GM18870 (cell line): Measurements from ENCODE around the gene TLE3.

Experiments used
- ATAC-seq: cut with Tn5 transposase; IDR thresholded peaks from one replicate; pipeline ENCODE4 v1.9.1; 2021; ENCODE audit warnings: moderate library complexity; ENCODE audit not compliant: unreplicated experiment

TLE3 gene

DNA sequence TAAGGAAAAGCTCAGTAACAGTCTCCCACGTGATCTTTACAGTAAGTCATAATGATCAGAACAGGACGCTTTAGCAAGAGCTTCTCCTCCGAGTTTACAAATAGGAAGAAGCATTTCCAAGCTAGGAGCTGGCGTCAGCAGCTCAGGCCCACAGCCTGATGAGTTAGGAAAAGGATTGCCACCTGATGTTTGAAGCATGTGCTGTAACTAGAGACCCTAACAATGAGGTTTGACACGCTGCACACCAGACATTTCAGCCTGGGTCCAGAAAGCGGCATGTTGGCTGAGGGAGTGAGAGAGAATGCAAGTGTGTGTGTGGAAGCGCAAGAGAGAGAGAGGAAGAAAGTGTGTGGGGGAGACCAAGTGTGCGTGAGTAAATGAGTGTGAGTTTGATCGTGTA, 47.3 kb downstream of the TLE3 start:
- no peak for ATAC-seq

DNA sequence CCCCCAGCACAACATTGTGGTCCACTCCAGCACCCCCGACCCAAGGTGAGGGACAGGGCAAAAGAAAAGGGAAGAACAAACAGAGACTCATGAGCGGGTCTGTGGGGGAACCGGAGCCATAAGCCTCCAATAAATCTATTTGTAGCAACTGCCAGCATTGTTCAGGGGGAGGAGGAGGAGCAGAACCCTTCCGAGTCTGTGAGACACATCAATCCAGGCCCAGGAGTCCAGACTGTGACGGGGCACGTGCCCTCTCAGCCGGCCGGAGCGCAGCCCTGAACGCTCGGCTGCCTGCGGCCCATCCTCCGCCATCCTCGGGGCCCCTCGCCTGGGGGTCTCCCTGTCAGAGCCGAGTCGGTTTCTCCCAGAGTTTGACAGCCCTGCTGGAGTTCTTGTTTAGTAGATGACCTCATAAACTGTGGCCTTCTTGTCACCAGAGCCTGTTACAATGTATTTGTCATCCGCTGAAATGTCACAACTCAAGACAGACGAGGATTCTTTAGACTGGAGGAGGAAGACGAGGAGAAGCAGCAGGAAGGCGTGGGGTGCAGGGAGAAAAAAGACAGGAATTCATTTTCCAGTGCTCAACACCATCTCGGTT, 47.9 kb downstream of the TLE3 start:
- ATAC-seq: no peak

DNA sequence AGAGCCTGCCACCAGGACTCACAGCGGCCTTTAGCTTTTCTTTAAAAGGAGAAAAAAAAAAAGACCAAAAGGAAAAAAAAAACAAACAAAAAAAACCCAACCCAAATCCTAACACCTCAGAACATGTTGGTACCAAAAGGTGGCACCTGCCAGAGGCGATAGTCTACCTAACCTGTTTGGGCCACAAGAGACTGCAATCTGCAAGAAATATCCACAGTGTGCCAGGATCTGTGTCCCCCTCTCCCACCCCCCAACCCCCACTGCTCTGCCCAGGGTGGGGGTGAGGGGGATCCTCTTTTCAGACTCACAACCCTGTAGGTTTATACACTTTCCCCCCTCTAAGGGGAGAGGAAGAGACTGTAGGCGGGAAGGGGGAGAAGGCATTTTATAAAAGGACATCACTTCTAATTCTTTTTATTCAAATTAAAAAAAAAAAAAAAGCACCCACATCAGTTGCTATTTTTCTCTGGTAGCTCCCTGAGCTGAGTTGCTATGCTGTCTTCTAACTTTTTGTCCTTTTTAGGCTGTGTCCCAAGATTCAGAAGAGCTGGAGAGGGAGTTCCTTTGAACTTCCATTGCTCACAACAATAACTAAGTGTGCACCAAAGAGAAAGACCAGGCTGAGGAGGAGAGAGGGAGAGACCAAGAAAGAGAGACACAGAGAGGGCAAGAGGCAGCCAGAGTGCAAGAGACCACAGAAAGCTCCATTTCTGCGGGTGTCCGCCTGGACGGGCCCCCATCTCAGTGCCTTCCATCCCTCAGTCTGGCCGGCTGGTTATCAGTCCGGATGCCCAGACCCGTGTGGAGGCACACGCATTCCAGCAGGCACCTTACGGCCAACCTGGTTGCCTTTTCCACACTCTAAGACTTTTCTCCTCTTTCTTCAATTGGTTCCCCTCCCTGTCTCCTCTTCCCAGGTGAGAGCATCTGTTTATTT, 48.9 kb downstream of the TLE3 start:
- no peak for ATAC-seq

DNA sequence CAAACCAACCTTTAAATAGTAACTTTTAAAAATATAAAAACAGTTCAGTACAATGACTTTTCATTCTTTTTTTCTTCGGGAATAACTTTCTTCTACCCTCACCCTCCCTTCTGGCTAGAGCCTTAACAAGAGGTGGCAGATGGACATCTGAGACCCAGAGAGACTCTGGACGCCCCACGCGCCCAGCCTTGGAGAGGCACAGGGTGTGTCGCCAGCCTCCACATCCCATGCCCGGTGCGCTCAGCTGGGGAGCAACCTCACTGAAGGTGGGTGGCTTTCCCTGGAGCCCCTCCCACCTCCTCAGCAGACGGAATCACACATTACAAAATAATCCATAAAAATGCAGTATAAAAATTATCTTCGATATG, 49.5 kb downstream of the TLE3 start:
- ATAC-seq: no peak

DNA sequence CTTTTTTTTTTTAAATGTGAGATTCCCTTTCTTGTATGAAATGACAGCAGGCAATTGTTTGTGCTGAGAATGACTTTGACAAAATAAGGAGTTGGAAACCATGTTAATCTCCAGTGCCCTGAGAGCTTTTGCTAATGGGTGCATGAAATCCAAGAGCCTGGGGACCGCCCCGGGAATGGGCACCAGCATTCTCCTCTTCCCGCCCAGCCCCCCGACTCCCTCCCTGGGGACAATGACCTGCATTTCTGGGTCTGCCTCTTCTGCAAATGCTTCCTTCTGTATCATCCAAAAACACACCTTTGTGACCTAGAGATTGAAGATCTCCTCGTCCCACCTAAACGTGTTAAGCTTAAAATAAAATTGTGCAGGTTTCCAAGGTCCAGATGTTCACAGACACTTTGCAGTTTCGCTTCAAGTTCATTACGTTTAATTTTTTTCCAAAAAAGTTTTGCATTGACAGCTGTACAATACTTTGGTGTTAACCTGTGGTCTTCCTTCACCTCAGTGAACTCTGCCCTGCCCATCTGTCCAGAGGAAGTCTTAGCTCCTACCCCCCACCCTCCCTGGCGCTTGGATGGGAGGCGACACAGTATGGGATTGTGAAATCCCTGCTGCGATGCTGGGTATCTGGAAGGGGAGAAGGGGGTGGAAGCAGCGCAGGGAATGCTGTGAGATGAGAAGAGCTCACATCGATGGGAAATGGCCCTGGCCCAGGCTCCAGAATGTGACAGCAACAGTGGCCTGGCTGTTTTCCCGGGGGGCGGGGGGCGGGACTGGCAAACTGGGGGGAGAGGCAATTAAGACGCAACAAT, 50.1 kb downstream of the TLE3 start:
- no peak for ATAC-seq

DNA sequence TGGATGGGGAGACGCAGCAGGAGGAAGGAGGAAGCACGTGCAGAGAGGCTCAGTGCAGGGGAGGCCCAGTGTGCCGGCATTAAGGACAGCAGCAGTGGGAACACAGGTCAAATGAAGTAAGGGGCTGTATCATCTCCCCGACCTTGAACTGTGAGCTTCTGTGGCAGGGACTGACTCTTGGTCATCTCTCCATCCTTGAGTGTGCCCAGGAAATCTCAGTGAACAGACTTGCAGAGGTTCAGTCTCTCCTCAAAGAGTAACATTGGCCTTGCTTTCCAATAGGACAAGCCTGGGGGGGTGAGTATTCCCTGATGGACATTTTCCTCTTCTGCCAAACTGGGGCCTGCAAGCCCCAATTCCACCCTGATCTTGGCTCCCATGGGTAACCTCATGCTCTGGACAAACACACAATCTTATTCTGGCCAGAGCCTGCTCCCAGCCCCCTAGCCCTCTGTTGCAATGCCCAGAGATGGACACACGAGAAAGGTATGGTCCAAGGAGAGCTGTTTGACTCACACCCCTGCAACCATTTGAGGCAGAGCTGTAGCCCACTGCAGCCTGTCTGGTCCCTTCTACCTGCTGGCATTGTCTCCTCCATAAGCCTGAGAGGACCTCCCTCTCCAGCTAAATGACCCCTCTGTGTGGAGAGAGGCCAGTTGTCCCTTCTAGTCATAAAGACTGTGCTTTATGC, 50.9 kb downstream of the TLE3 start:
- no peak for ATAC-seq

DNA sequence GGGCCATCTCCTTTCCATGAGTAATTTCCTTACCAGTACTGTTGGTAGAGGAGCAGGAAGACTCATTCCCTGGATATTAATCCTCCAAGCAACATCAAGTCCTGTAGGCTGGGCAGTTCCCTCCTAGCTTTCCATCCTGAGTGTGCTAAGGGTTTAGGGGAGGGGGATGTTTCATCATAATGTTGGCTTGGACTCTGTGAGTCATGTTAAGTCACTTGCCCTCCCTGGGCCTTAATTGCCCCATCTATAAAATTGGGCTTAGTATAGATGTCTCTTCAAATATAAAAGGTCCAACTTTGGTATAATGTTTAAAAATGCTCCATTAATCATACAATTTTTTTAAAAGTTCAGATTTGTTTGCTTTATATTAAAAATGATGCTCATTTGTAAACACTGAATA, 52.7 kb downstream of the TLE3 start:
- no peak for ATAC-seq

DNA sequence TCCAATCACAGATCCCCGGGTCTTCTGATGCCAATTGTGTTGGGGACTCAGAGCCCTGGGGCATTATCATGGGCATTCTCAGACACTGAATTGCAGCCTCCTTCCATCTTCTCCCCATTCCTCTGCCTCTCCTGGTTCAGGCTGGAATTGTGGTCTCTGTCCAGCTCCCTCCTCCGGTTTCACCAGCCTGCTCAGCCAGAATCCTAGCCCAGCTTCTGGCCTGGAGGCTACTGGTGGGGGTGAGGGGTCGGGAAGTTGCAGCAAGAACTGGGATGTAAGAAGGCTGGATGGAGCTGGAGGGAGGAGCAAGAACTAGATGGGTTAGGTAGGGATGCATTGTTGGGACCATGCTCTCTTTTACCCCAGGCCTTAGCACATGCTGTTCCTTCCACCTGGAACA, 53.5 kb downstream of the TLE3 start:
- ATAC-seq: no peak

DNA sequence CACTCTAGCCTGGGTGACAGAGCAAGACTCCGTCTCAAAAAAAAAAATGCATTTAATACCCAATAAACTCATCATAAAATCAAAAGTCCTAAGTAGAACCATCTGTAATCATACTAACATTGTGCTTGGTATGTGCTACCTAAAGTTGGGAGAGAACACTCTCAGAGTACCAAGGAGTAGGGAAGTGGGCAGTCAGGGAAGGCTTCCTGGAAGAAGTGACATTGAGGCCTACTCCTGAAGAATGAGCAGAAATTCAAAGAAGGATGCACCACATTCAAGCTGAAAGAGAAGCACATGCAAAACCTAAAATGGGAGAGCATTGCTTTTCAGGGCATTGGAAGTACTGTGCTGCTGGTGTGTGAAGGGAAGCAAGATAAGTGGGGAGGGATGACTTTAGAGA, 54.1 kb downstream of the TLE3 start:
- ATAC-seq: no peak

DNA sequence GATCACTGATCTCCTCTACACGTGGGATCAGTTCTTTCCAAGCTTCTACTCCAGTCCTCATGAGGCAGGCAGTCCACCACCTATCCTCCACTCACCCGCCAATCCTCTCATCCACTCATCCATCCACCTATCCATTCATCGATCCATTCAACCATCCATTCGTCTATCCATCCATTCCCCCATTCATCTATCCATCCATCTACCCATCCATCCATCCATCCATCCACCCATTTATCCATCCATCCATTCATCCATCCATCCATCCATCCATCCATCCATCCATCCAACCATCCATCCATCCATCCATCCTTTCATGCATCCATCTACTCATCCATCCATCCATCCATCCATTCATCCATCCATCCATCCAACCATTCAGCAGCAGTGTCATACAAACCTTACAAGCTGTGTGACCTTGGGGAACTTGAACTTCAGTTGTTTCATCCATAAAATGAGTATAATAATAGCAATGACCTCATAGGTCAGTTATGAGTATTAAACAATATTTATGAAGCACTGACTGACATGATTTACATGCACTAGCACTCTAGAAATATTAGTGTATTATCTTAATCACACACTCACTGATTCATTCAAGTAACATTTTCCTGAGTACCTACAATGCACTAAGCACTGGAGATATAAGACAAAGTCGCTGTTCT, 55.0 kb downstream of the TLE3 start:
- ATAC-seq: no peak

DNA sequence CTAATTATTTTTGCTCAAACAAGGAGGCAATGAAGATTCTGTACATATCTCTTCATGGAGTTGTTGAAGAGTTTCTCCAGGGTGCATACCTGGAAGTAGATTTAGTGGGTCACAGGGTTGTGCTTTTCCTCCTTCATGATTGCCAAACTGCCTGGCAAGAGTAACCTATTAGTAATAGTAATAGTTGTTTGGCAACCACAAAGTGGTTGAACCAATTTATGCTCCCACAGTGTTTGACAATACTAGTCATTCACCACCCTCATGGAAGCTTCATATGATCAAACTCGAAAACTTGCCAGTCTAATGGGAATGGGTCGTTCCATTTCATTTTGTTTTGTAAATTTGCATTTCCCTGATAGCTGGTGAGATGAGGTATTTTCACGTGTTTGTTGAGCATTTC, 57.8 kb downstream of the TLE3 start:
- ATAC-seq: no peak

DNA sequence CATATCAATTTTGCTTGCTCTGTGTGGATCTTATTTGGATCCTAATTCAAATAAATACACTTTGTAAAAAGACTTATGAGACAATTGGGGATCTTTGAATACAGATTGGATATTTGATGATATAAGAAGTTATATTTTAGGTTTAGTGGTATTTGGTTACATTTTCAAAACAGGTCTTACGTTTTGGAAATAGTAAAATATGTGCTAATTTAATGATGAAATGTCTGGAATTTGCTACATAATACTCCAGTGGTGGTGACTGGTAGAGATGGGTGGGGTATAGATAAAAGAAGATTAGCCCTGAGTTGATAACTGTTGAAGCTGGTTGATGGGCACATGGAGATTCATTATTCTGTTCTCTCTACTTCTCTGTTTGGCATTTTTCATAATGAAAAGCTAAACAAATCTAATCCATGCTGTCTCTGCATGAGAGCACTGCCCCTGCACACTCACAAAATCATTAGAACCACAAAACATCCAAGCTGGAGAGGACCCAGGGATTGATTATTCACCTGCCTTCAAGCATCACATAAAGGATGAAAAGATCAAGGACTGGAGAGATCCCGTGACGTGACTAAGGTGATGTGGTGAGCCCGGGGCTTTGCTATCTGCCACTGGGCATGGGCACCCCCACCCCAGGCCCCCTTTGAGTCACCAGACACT, 58.9 kb downstream of the TLE3 start:
- no peak for ATAC-seq

DNA sequence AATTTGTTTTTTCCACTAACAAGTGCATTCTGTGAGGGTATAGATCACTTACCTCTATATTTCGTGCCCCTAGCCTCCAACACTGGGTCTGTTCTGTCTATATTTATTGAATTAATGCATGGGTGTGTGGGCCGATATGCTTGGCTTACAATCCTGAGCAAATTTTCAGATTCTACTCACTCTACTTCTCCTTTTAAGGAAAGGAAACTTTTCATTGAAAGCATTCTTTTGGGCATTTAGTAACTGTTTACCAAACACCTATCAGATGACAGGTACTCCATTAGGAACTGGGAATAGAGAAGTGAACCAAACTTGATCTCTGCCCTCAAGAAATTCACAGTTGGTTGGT, 60.5 kb downstream of the TLE3 start:
- no peak for ATAC-seq

DNA sequence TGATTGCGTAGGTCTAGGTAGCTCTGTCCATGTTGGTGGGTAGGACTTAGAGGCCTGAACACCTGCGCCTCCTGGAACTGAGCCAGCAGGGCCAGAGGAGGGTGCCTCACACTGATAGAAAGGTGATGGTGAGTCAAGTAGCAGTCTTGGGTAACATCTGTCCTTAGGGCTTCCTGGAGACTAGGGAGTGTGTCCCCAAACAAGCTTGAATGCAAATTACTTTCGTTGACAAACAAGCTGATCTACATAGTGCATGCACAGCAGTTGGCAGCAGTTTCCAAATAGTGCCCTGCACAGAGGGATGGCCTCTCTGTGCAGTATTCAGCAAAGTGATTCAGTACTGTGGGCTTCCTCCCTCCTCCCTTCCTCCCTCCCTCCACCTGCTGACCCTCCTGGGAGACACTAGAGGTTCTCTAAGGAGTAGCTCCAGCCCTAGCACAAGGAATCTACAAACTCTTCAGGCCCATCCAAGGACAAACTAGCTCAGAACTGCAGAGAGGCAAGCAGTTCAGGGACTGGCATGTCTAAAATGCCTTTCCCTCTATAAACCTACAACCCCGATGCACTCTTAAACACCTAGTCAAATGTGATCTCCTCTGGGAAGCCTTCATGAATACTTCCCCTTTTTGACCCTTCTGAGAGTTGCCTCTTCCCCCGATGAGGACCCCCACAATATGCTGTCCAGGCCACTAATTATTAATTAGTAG, 61.0 kb downstream of the TLE3 start:
- ATAC-seq: peak; percentile 76

DNA sequence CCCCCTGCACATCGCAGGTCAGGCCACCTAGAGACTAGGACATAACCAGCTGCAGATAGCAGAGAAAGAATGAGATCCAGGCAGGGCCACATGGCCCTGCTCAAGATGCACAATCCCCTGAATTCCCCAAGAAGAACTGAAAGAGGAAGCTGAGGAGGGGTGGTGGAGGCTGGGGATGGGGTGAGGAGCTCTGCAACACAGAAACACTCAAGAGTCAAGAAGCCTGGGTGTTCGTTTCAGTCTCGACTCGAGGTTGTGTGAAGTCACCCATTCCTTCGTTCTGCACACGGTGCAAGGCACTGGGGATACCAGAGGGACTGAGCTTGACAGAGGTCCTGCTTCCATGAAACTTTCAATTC, 62.0 kb downstream of the TLE3 start:
- peak; percentile 41 for ATAC-seq

DNA sequence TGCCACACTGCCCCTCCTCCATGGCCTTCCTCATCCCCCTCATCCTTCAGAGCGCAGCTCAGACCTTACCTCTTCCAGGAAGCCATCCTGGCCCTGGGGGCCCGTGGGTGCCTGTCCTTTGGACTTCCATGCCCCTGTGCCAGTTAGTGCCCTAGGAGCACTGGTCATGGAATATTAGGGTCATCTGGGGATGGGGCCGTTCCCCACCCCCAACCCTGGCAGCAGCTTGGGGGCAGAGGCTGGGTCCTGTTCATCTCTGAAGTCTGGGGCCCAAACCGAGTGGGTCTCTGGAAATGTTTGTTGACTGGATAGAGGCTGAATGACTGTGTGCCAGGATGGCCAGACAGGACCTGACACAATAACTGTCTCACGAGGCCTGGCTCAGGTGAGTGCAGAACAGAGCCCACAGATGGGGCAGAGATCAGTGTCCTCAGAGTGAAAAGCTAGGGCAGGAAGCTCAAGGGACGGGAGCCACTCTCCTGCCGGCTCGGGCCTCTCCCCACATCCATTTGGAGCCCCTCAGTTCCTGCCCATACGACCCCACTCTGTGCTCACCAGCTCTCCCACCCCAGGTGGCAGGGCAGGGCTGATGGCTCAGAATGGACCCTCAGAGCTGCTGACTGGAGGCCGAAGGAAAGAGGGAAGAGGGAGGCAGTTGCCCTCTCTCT, 62.5 kb downstream of the TLE3 start:
- ATAC-seq: no peak

DNA sequence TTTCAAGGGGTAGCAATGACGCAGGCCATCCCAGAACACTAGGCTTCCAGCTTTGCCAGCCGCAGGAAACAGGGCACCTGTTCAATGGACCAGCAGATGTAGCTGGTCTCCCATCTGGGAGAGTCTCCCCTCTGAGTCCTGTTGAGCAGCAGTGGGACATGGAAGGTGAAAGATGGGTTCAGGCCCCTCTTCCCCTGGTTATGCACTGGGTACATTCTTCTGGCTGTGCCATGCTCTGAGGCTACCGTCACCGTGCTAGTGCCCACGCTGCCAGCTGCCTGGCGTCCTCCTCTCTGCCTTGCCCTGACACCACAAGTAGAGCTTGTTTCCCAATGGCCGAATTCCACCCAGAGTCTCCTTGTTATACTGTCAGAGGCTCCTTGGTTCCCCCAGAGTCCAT, 63.1 kb downstream of the TLE3 start:
- ATAC-seq: no peak

DNA sequence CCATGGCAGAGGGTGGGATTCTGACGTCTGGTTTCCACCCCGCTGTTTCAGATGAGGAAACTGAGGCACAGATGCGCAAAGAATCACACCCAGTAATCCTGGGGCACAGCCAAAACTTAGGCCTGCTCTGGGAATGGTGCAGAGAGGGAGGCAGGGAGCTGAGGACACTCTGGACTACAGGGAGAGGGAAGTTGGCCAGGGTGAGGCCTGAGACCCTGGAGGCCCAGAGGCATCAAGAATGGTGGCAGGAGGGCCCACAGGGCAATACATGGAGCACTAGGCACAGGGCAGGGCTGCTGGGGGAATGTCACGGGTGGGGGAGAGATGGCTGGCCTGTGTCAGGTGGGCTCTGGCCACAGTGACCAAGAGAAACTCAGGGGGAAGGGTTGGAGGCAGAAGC, 63.6 kb downstream of the TLE3 start:
- ATAC-seq: no peak

DNA sequence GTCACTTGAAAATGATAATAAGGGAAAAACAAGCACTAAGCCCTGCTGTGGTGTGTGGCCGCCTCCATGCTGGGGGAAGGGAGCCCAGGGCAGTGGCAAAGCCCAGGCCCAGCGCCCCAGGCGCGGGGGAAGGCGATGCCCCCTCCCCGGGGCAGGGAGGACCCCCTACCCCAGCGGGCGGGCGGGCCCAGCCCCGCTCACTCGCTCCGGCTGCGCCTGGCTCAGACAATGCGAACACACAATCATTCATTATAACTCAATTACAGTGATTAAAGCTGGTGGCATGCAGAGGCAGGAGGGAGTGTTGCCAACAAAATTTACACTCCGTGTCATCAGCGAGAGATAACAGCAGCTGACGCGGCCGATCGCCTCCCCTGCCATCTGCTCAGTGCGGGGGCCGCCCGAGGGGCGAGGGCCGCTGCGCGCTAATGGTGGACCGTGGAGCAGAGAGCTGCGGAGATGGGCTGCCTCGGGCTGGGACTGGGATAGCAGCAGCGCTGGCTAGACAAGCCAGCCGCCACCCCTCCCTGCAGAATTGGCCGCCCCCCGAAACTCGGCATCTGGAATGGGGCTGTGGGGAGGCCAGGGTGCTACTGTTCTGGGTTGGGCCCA, 64.1 kb downstream of the TLE3 start:
- no peak for ATAC-seq
